Inflammatory macrophage treated with lipopolysaccharide for 4 hours (primary cell): Measurements from ENCODE around the gene CCDC178.
"Not testable (repeated sequence)": the region's sequence is repeated elsewhere in the genome, so short reads cannot be mapped to it uniquely, and the experiment has no call there.

Experiments used
- DNase-seq: peaks from one replicate; pipeline ENCODE4 v3.0.0-alpha.2; 2020

Gene CCDC178

GRCh38 chr18:33350256-33350655 is 90.3 kb downstream of the CCDC178 start:
- no peak for DNase-seq

- not testable (repeated sequence) for DNase-seq
These were observed 100.8 kb downstream of the CCDC178 start for GRCh38 chr18:33339733-33340132.

DNA sequence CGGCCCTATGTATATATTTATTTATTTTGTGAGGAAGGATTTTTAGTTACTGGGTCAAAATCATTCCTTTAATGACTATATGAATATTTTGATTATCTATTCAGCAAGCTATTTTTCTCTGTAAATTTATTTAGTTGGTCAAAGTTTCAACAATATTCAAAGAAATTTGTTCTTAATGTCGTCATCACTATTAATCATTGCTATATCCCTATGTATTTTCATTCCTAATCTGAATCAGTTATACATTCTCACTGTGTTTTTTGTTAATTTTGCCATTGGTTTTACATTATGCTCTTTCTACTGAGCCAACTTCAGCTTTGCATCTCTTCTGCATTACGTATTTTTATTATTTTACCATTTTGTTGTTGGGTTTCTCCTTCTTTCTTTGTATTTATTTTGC is 105.7 kb downstream of the CCDC178 start:
- no peak for DNase-seq

- no peak for DNase-seq
These were observed 109.8 kb downstream of the CCDC178 start for GRCh38 chr18:33330711-33331110.

DNA sequence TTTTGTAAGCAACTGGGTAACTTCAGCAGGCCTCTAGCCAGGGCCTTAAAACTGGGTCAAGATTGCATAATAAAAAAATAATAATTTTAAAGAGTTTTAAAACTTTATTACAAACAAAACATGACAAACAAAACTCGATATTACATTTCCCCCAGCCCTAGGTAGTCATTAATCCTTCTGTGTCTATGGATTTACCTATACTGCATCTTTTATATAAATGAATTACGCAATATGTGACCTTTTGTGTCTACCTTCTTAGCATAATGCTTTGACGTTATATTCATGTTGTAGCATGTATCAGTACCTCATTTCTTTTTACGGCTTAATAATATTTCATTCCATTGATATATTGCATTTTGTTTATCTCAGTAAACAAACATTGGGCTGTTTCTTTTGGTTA is 113.5 kb downstream of the CCDC178 start:
- DNase-seq: no peak

GRCh38 chr18:33317640-33318039 is 122.9 kb downstream of the CCDC178 start:
- no peak for DNase-seq

DNA sequence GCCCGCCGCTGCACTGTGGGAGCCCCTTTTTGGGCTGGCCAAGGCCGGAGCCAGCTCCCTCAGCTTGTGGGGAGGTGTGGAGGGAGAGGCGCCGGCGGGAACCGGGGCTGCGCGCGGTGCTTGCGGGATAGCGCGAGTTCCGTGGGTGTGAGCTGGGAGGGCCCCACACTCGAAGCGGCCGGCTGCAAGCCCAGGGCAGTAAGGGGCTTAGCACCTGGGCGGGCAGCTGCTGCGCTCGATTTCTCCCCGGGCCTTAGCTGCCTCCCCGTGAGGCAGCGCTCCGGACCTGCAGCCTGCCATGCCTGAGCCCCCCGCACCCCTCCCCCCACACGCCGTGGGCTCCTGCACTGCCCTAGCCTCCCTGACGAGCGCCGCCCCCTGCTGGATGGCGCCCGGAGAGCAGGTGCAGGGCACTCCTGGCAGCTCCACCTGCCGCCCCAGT is 124.4 kb downstream of the CCDC178 start:
- no peak for DNase-seq

DNA sequence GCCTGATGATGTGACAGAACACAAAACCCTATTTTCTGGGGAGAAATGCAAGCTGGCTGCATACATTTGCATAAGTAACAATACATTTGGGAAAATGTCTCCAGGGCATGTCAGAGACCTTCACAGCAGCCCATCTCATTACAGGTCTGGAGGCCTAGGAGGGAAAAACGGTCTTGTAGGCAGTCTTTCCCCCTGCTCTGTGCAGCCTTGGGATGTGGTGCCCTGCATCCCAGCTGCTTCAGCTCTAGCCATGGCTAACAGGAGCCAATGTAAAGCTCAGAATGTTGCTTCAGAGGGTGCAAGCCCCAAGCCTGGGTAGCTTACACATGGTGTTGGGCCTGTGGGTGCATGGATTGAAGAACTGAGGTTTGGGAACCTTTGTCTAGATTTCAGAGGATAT is 133.0 kb downstream of the CCDC178 start:
- no peak for DNase-seq

DNA sequence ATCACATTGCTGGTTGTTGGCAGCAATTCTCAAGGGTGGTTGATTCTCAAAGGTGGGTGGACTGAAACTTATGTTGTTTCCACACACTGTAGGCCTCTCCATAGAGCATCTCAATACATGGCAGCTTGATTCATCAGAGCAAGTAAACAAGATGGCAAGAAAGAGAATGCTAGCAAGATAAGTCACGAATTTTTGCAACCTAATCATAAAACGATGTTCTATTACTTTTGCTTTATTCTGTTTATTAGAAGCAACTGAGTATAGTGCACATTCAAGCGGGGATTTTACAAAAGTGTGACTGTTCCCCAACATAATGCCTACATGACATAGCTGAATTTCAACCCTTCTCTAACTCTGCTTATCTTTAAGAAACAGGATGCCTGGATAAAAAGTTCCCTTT is 136.2 kb downstream of the CCDC178 start:
- no peak for DNase-seq

DNA sequence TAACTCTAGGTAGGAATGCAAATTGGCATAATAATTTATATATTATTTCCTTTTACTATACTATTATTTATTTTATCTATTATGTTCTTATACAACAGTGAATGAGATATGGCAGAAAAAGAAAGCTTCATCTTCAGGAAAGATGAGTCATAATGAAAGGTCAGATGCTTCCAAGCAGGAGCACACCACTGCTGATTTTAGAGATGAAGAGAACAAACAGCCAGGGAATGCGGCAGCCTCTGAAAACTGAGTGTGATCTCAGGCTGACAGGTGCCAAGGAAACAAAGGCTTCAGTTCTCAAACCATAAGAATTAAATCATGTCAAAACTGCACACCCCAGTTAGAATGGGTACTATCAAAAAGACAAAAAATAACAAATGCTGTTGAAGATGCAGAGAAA is 149.0 kb downstream of the CCDC178 start:
- no peak for DNase-seq

DNA sequence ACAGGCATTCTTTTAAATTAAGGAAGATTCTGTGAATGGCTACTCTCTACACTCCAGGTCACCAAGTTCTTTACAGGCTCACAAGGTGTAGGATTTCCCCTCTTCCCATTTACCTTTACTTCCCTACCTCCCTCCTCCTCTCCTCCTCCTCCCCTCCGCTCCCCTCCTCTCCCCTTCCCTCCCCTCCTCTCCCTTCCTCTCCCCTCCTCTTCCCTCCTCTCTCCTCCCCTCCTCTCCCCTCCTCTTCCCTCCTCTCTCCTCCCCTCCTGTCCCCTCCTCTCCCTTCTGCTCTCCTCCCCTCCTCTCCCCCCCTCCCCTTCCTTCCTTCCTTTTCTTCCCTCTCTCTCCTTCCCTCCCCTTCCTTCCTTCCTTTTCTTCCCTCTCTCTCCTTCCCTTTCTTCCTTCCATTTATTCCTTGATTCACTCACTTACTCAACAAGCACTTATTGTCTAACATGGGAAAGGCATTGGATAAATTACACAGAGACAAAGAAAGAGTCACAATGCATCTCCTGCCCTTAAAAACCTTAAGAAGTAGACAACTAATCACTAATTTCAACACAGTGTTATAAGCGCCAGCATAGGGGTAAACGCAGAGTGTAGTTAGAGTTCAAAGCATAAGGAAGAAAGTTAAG is 152.3 kb downstream of the CCDC178 start:
- no peak for DNase-seq

- DNase-seq: no peak
These were observed 157.7 kb downstream of the CCDC178 start for GRCh38 chr18:33282709-33283333.

DNA sequence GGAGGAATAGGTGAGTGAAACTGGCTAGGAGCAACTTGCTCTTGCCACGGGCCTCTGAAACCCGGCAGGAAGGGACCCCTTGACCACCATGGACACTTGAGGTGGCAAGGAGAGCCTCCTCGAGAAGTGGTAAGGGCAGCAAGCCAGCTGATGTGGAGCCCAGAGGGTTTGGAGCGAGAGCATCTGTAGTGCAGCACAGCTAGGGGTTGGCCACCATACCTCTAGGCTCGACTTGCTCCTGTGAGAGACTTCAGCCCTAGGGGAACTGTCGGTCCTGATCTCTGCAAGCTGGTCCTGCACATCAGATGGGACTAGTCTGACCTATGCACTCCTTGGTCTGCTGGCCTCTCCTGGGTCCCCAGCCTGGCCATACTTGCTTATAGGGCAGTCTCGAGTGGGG is 158.4 kb downstream of the CCDC178 start:
- no peak for DNase-seq

GRCh38 chr18:33277431-33277830 is 163.1 kb downstream of the CCDC178 start:
- no peak for DNase-seq

GRCh38 chr18:33275843-33276242 is 164.7 kb downstream of the CCDC178 start:
- no peak for DNase-seq

GRCh38 chr18:33270297-33270696 is 170.2 kb downstream of the CCDC178 start:
- DNase-seq: no peak

- no peak for DNase-seq
These were observed 171.3 kb downstream of the CCDC178 start for GRCh38 chr18:33269223-33269622.

GRCh38 chr18:33264566-33264965 is 176.0 kb downstream of the CCDC178 start:
- DNase-seq: no peak

- DNase-seq: no peak
These were observed 201.2 kb downstream of the CCDC178 start for GRCh38 chr18:33239298-33239697.

GRCh38 chr18:33232318-33232626 is 208.2 kb downstream of the CCDC178 start:
- DNase-seq: no peak

GRCh38 chr18:33231474-33232317 is 208.8 kb downstream of the CCDC178 start:
- peak; percentile 60 for DNase-seq

DNA sequence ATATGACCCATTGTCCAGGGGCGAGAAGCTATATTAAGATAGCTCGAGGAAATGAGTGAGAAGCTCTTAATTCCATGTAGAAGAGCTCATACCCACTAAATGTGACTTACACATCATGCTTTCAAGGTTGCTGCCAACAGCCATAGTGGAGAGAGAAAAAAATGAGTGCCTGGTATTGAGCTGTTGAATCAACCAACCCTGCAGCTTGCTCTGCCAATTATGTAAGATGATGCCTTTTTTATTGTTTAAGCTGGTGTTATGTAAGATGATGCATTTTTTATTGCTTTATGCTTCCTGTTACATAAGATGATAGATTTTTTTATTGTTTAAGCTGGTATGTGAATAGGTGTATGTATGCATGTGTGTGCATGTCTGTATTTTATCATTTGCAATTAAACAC is 228.2 kb downstream of the CCDC178 start:
- DNase-seq: no peak

- DNase-seq: peak; percentile 21
These were observed 229.8 kb downstream of the CCDC178 start for GRCh38 chr18:33210575-33211189.

DNA sequence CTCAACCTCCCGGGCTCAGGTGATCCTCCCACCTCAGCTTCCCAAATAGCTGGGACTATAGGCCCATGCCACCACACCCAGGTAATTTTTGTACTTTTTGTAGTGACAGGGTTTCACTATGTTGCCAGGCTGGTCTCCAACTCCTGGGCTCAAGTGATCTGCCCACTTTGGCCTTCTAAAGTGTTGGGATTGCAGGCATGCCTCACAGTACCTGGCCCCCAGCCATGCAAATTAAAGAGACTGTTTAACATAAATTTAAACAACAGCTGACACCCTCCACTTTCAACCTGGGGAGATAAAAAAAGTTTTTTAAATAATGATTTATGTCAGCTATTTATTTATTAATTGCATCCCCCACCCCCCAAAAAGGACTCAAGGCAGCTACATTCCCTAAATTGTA is 234.7 kb downstream of the CCDC178 start:
- no peak for DNase-seq
